ENCODE measurements around the gene AKAIN1.

Gene AKAIN1

DNA sequence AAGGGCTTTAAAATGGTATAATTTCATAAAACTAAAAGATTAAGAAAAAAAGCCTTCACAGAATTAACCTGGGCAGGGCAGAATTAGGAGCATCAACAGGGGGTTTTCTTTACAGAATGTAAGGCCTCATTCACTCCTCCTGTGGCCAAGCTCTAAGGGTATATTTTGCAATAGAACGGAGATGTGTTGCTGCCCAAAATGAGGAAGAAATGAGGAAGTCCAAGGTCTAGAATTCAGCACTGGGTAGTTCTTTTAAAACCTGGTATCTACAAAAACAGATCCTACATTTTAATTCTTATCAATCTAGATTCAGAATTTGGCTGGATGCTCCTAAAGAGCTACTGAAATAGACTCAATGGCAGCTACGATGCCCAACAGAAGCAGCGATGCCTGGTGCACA, 101.8 kb downstream of the AKAIN1 start:
- in situ Hi-C loops (cut with MboI; ENCODE audit: low pct_unique_long_range_greater_than_20kb, low sequenced_read_pairs, unreplicated experiment): loop anchor here (25.0 kb wide), 1 partner anchor 742 kb away; no protein-coding TSS in a partner anchor
- no peak for DNase-seq (ENCODE audit: low spot score)
- TF ChIP-seq, protein P1, sequence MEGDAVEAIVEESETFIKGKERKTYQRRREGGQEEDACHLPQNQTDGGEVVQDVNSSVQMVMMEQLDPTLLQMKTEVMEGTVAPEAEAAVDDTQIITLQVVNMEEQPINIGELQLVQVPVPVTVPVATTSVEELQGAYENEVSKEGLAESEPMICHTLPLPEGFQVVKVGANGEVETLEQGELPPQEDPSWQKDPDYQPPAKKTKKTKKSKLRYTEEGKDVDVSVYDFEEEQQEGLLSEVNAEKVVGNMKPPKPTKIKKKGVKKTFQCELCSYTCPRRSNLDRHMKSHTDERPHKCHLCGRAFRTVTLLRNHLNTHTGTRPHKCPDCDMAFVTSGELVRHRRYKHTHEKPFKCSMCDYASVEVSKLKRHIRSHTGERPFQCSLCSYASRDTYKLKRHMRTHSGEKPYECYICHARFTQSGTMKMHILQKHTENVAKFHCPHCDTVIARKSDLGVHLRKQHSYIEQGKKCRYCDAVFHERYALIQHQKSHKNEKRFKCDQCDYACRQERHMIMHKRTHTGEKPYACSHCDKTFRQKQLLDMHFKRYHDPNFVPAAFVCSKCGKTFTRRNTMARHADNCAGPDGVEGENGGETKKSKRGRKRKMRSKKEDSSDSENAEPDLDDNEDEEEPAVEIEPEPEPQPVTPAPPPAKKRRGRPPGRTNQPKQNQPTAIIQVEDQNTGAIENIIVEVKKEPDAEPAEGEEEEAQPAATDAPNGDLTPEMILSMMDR (IDR thresholded peaks at IDR 0.05; ENCODE audit: extremely low read depth, insufficient read depth, missing control alignments): no peak

DNA sequence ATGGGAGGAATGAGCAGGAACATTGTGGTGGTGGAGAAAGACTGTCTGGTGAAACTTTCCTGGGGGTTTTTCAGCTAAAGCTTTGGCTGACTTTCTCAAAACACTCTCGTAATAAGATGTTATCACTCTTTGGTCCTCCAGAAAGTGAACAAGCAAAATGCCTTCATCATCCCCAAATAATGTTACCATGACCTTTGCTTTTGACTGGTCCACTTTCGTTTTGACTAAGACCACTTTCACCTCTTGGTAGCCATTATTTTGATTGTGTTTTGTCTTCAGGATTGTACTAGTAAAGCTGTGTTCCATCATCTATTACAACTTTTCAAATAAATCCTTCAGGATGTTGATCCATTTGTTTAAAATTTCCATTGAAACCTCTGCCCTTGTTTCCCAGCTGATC, 103.2 kb downstream of the AKAIN1 start:
- TF ChIP-seq, protein P1 (IDR thresholded peaks at IDR 0.05; ENCODE audit: extremely low read depth, insufficient read depth, missing control alignments): no peak
- DNase-seq (ENCODE audit: low spot score): no peak
- in situ Hi-C loops (cut with MboI; ENCODE audit: low pct_unique_long_range_greater_than_20kb, low sequenced_read_pairs, unreplicated experiment): loop anchor here (25.0 kb wide), 1 partner anchor 743 kb away; no protein-coding TSS in a partner anchor
